Measurements from ENCODE around the gene KRTAP5-2. TPM values are rescaled to one million over a fixed set of nuclear protein-coding genes. Genes with fewer than 3 reads are reported as not detected.

The KRTAP5-2 gene
- total RNA-seq, 2 donors from 2014 or later = not detected

GRCh38 chr11:1559111-1559951, 38.8 kb downstream of the KRTAP5-2 start:
- WGBS, 2 donors = 10 to 21% methylated on average over 7 to 29 of the region's 29 CpGs

GRCh38 chr11:1558775-1559110, 39.4 kb downstream of the KRTAP5-2 start:
- H3K27me3 ChIP-seq = no peaks in the 10 kb centered on the region
- H3K36me3 ChIP-seq (replicated peaks in 1 of 2; ENCODE audit: insufficient read depth in 1 of 2, low read depth in 2 of 2) = peaks cover 0 to 5% of the 10 kb centered on the region in 2 donors
- no peak for DNase-seq
- WGBS, 2 donors = 33 to 35% methylated on average over 7 to 12 of the region's 12 CpGs
- TF ChIP-seq POLR2A (IDR thresholded peaks at IDR 0.05) = no peak
- no peak for TF ChIP-seq CTCF (IDR thresholded peaks at IDR 0.05)
- no peaks in the 10 kb centered on the region for H3K9me3 ChIP-seq
- H3K4me1 ChIP-seq = peaks cover 68% of the 10 kb centered on the region
- H3K4me3 ChIP-seq = no peak overlapping the region
- no peak for ATAC-seq
- intact Hi-C loops (cut with DNase I) = no loop called here
- H3K27ac ChIP-seq = peak overlapping the region; percentile 94 to 99 (median 98)

More at GRCh38 chr11:1559111-1559951, 38.8 kb downstream of the KRTAP5-2 start:
- H3K9me3 ChIP-seq = no peaks in the 10 kb centered on the region
- no peaks in the 10 kb centered on the region for H3K27me3 ChIP-seq
- peaks cover 68% of the 10 kb centered on the region for H3K4me1 ChIP-seq
- H3K36me3 ChIP-seq (replicated peaks in 1 of 2; ENCODE audit: insufficient read depth in 1 of 2, low read depth in 2 of 2) = peaks cover 0 to 5% of the 10 kb centered on the region in 2 donors
- peak overlapping the region; percentile 94 to 99 (median 98) for H3K27ac ChIP-seq
- H3K4me3 ChIP-seq = no peak overlapping the region
- peak; percentile 92 for ATAC-seq
- peak; percentile 98 to 99 (median 98) for DNase-seq
- intact Hi-C loops (cut with DNase I) = no loop called here
- TF ChIP-seq POLR2A (IDR thresholded peaks at IDR 0.05) = peak; percentile 70 to 80 (median 77)
- peak in 3 of 7 experiments; percentile 20 to 29 (median 25) for TF ChIP-seq CTCF (IDR thresholded peaks at IDR 0.05)

GRCh38 chr11:1557904-1558774, 40.0 kb downstream of the KRTAP5-2 start:
- 40 to 53% methylated on average over 21 to 27 of the region's 29 CpGs for WGBS, 2 donors
- peak overlapping the region; percentile 94 to 99 (median 98) for H3K27ac ChIP-seq
- no peak for ATAC-seq

More at GRCh38 chr11:1557904-1558774, 40.0 kb downstream of the KRTAP5-2 start:
- no peak overlapping the region for H3K4me3 ChIP-seq
- peak; percentile 64 to 81 (median 70) for DNase-seq
- TF ChIP-seq CTCF (IDR thresholded peaks at IDR 0.05) (no peak), POLR2A (IDR thresholded peaks at IDR 0.05) (no peak)
- no peaks in the 10 kb centered on the region for H3K9me3 ChIP-seq
- peaks cover 0 to 5% of the 10 kb centered on the region in 2 donors for H3K36me3 ChIP-seq (replicated peaks in 1 of 2; ENCODE audit: insufficient read depth in 1 of 2, low read depth in 2 of 2)
- H3K4me1 ChIP-seq = peaks cover 70% of the 10 kb centered on the region
- intact Hi-C loops (cut with DNase I) = no loop called here
- H3K27me3 ChIP-seq = no peaks in the 10 kb centered on the region
